HFFc6 (cell line): Measurements from ENCODE around the gene NOX5. TPM values are rescaled to one million over a fixed set of nuclear protein-coding genes. Genes with fewer than 3 reads are reported as not detected.

ENCODE experiments used
- DNase-seq: peaks from one replicate; pipeline ENCODE4 v3.0.0-alpha.2; 2018
- H3K27ac Mint-ChIP-seq: 2 replicates; pipeline ENCODE4 v1.8.0; 2020; ENCODE audit warnings: mild to moderate bottlenecking, mixed read lengths
- H3K27me3 Mint-ChIP-seq: 2 replicates; pipeline ENCODE4 v1.8.0; 2021; ENCODE audit warnings: mild to moderate bottlenecking, moderate library complexity, mixed read lengths; ENCODE audit not compliant: insufficient read depth
- H3K36me3 Mint-ChIP-seq: 2 replicates; pipeline ENCODE4 v1.8.0; 2021; ENCODE audit warnings: low read depth, mixed read lengths
- H3K4me1 Mint-ChIP-seq: 2 replicates; pipeline ENCODE4 v1.8.0; 2020; ENCODE audit warnings: low read depth, mixed read lengths
- H3K4me3 Mint-ChIP-seq: 2 replicates; pipeline ENCODE4 v1.8.0; 2020; ENCODE audit warnings: mild to moderate bottlenecking, moderate library complexity, mixed read lengths
- H3K9me3 Mint-ChIP-seq: 2 replicates; pipeline ENCODE4 v1.8.0; 2020; ENCODE audit warnings: mild to moderate bottlenecking, mixed read lengths
- CTCF ChIP-seq: fragments of 200-600 bp; sonication (generic); IDR thresholded peaks from 2 replicates; pipeline ENCODE4 v1.5.0; 2021; ENCODE audit warnings: antibody characterized with exemption, mild to moderate bottlenecking
- total RNA-seq, 6 experiments: library from RNA; stranded (reverse); fragmentation: NEBNext Ultra II Directional; extraction: Animal tissue kit (Norgen Biotek cat#: 25700); gene quantifications; 2 replicates in 1 of 6; 3 replicates in 5 of 6; pipeline ENCODE4 v1.2.3, GENCODE V29; 2021

NOX5 gene
- total RNA-seq, 6 experiments from 2014 or later, result 0.19 to 0.77 (median 0.64) TPM

- no peak for DNase-seq
- Mint-ChIP-seq H3K36me3 (no peaks in the 10 kb centered on the region), H3K4me3 (no peak overlapping the region), H3K27ac (no peak overlapping the region), H3K4me1 (peaks cover 22% of the 10 kb centered on the region), H3K9me3 (no peaks in the 10 kb centered on the region), H3K27me3 (peaks cover 24% of the 10 kb centered on the region)
- no peak for TF ChIP-seq CTCF
Observed at GRCh38 chr15:69096196-69096595, 81.7 kb downstream of the NOX5 start.

GRCh38 chr15:69096626-69097025 lies 82.1 kb downstream of the NOX5 start:
- H3K27ac Mint-ChIP-seq, result no peak overlapping the region
- H3K9me3 Mint-ChIP-seq, result no peaks in the 10 kb centered on the region
- no peaks in the 10 kb centered on the region for H3K36me3 Mint-ChIP-seq
- peaks cover 26% of the 10 kb centered on the region for H3K27me3 Mint-ChIP-seq
- TF ChIP-seq CTCF, result no peak
- H3K4me3 Mint-ChIP-seq, result no peak overlapping the region
- no peak for DNase-seq
- peaks cover 18% of the 10 kb centered on the region for H3K4me1 Mint-ChIP-seq

GRCh38 chr15:69098771-69099170 lies 84.3 kb downstream of the NOX5 start:
- H3K36me3 Mint-ChIP-seq, result no peaks in the 10 kb centered on the region

GRCh38 chr15:69099941-69100340 lies 85.4 kb downstream of the NOX5 start:
- no peaks in the 10 kb centered on the region for H3K4me1 Mint-ChIP-seq
- H3K36me3 Mint-ChIP-seq, result no peaks in the 10 kb centered on the region
- peaks cover 21% of the 10 kb centered on the region for H3K27me3 Mint-ChIP-seq
- no peak overlapping the region for H3K4me3 Mint-ChIP-seq
- no peak for TF ChIP-seq CTCF
- H3K27ac Mint-ChIP-seq, result no peak overlapping the region
- H3K9me3 Mint-ChIP-seq, result no peaks in the 10 kb centered on the region
- no peak for DNase-seq

More at GRCh38 chr15:69098771-69099170, 84.3 kb downstream of the NOX5 start:
- no peaks in the 10 kb centered on the region for H3K9me3 Mint-ChIP-seq
- H3K4me3 Mint-ChIP-seq, result no peak overlapping the region
- no peak overlapping the region for H3K27ac Mint-ChIP-seq
- H3K27me3 Mint-ChIP-seq, result peaks cover 25% of the 10 kb centered on the region
- TF ChIP-seq CTCF, result no peak
- no peak for DNase-seq
- H3K4me1 Mint-ChIP-seq, result no peaks in the 10 kb centered on the region

- H3K36me3 Mint-ChIP-seq, result no peaks in the 10 kb centered on the region
Observed at GRCh38 chr15:69100821-69101220, 86.3 kb downstream of the NOX5 start.

More at GRCh38 chr15:69100821-69101220, 86.3 kb downstream of the NOX5 start:
- no peak for TF ChIP-seq CTCF
- Mint-ChIP-seq H3K4me3 (no peak overlapping the region), H3K9me3 (no peaks in the 10 kb centered on the region), H3K27ac (no peak overlapping the region), H3K27me3 (peaks cover 14% of the 10 kb centered on the region), H3K4me1 (no peaks in the 10 kb centered on the region)
- DNase-seq, result no peak
